Lower leg skin (tissue), 4 donors: Measurements from ENCODE around the gene PPME1. TPM values are rescaled to one million over a fixed set of nuclear protein-coding genes. Genes with fewer than 3 reads are reported as not detected.

ENCODE experiments used
- DNase-seq, 2 donors: peaks; one replicate each; pipeline ENCODE4 v3.0.0-alpha.2; 2019; ENCODE audit warnings: low spot score in 2 of 2
- H3K4me3 ChIP-seq: fragments of 200-600 bp; sonication (generic); 2 replicates; pipeline ENCODE4 v1.5.1; 2017; ENCODE audit warnings: mild to moderate bottlenecking, low read depth; ENCODE audit not compliant: poor library complexity, severe bottlenecking
- CTCF ChIP-seq, 3 donors: fragments of 450-650 bp; IDR thresholded peaks; one replicate each; pipeline ENCODE4 v1.5.1; 2016; ENCODE audit warnings: antibody characterized with exemption in 3 of 3, mild to moderate bottlenecking in 3 of 3, moderate library complexity in 2 of 3
- POLR2A ChIP-seq, 2 donors: fragments of 450-650 bp; IDR thresholded peaks; one replicate each; pipeline ENCODE4 v1.6.1; 2016 to 2017; ENCODE audit warnings: antibody characterized with exemption in 2 of 2, mild to moderate bottlenecking in 1 of 2, moderate library complexity in 1 of 2
- WGBS, 2 donors: methylation state at CpG; one replicate each; pipeline ENCODE4 v1.1.5; 2018; 5-methylcytosine and 5-hydroxymethylcytosine counted together
- intact Hi-C: fragments of 100-400 bp; cut with DNase I; formaldehyde crosslinking; loops from one replicate; pipeline ENCODE4 v1.15.0; 2023; ENCODE audit warnings: low total_unique reads
- total RNA-seq, 4 donors: library from RNA; depleted of rRNA; stranded (reverse); fragments of >200 nt; gene quantifications; one replicate each; pipeline ENCODE4 v1.1.0, GENCODE V29; 2016

The PPME1 gene
- total RNA-seq, 4 donors from 2014 or later, result 34.7 to 45.7 (median 39.0) TPM

- WGBS, 2 donors, result 62 to 76% methylated on average over 1 of the region's 1 CpG
- intact Hi-C loops, result no loop called here
Observed at GRCh38 chr11:74154620-74155281, 16.3 kb upstream of the PPME1 start.

GRCh38 chr11:74157169-74157568, 13.9 kb upstream of the PPME1 start:
- intact Hi-C loops, result no loop called here
- TF ChIP-seq POLR2A (IDR thresholded peaks at IDR 0.05), result no peak
- no peak for TF ChIP-seq CTCF (IDR thresholded peaks at IDR 0.05)
- DNase-seq, result no peak
- H3K4me3 ChIP-seq, result no peak overlapping the region
- 44 to 46% methylated on average over 1 of the region's 1 CpG for WGBS, 2 donors

More at GRCh38 chr11:74154620-74155281, 16.3 kb upstream of the PPME1 start:
- no peak overlapping the region for H3K4me3 ChIP-seq
- DNase-seq, result no peak
- TF ChIP-seq POLR2A (IDR thresholded peaks at IDR 0.05), result no peak
- no peak for TF ChIP-seq CTCF (IDR thresholded peaks at IDR 0.05)

GRCh38 chr11:74159642-74160041, 11.4 kb upstream of the PPME1 start:
- DNase-seq, result no peak
- intact Hi-C loops, result no loop called here
- TF ChIP-seq POLR2A (IDR thresholded peaks at IDR 0.05), result no peak
- TF ChIP-seq CTCF (IDR thresholded peaks at IDR 0.05), result no peak

GRCh38 chr11:74162681-74163467, 8.2 kb upstream of the PPME1 start:
- H3K4me3 ChIP-seq, result no peak overlapping the region
- TF ChIP-seq CTCF (IDR thresholded peaks at IDR 0.05), result no peak
- TF ChIP-seq POLR2A (IDR thresholded peaks at IDR 0.05), result no peak
- intact Hi-C loops, result no loop called here
- DNase-seq, result no peak
- 89 to 98% methylated on average over 2 of the region's 2 CpGs for WGBS, 2 donors

More at GRCh38 chr11:74159642-74160041, 11.4 kb upstream of the PPME1 start:
- H3K4me3 ChIP-seq, result no peak overlapping the region

- DNase-seq, result no peak
- intact Hi-C loops, result no loop called here
- no peak overlapping the region for H3K4me3 ChIP-seq
- WGBS, 2 donors, result 71% methylated on average over 3 of the region's 3 CpGs
- TF ChIP-seq CTCF (IDR thresholded peaks at IDR 0.05), result no peak
- TF ChIP-seq POLR2A (IDR thresholded peaks at IDR 0.05), result no peak
Observed at GRCh38 chr11:74168838-74169237, 2.3 kb upstream of the PPME1 start.
